ENCODE measurements around the gene LTB. TPM values are rescaled to one million over a fixed set of nuclear protein-coding genes. Genes with fewer than 3 reads are reported as not detected.

LTB gene
- total and polyA plus RNA-seq, 9 of the 15 experiments (the other 6 are each of a cell fraction or from before 2014, with no cell fraction given) = 0.07 to 0.51 TPM; not detected in 7

DNA sequence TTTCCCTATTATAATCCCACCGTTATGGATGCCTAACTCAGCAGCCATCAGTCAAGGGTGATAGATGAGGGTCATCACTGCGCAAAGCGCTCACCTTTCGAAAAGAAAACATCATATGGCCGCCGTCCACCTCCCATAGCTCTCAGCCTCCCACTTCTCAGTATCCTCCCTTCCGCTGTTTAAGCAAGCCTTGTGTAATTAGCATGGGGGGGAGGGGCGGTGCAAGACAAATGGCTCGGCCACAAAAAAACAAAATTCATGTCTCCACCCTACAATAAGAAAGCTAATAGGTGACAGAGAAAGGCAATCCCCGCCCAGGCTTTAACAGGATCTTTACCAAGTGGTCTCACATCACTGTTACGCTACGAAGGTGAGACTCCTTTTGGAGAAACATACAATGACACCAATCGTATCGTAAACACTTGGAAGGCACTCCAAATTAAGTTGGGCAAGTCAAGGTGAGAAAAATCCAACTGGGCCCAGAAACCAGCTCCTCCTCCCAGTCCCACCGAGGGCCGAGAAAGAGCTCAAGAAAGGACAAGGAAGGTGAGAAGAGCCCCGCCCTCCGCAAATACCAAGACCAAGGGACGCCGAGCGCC, 41.1 kb downstream of the LTB start (continued):
- TF ChIP-seq THRA (IDR thresholded peaks at IDR 0.05) (no peak), ZNF778 (CRISPR knock-in tag; IDR thresholded peaks at IDR 0.05) (no peak), LEF1 (IDR thresholded peaks at IDR 0.05) (peak; percentile 10; the same call in 1 of the 2 replicates), SNIP1 (IDR thresholded peaks at IDR 0.05; ENCODE audit: low read depth) (no peak), MYNN (IDR thresholded peaks at IDR 0.05) (no peak), MYNN (CRISPR knock-in tag; IDR thresholded peaks at IDR 0.05) (no peak), ZNF133 (CRISPR knock-in tag; IDR thresholded peaks at IDR 0.05) (no peak), ZNF197 (CRISPR knock-in tag; IDR thresholded peaks at IDR 0.05; ENCODE audit: low read depth) (no peak), MAX (CRISPR knock-in tag; IDR thresholded peaks at IDR 0.05) (no peak), ETS1 (conservative IDR thresholded peaks at IDR 0.05; ENCODE audit: control insufficient read depth, low read depth, low read length) (no peak), PTTG1 (tag; IDR thresholded peaks at IDR 0.05; ENCODE audit: low read depth) (no peak), ETV6 (IDR thresholded peaks at IDR 0.05; ENCODE audit: borderline replicate concordance in 1 of 2, low read depth in 2 of 2, low read length in 1 of 2) (no peak), ETV6 (CRISPR knock-in tag; IDR thresholded peaks at IDR 0.05; ENCODE audit: borderline replicate concordance) (no peak), FOSL1 (tag; conservative IDR thresholded peaks at IDR 0.05) (0 out of 2 replicates have a peak, but pooled peaks have one; percentile 24)
- TF ChIP-seq, protein P1, sequence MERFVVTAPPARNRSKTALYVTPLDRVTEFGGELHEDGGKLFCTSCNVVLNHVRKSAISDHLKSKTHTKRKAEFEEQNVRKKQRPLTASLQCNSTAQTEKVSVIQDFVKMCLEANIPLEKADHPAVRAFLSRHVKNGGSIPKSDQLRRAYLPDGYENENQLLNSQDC (CRISPR knock-in tag; IDR thresholded peaks at IDR 0.05) = 0 out of 2 replicates have a peak, but pooled peaks have one; percentile 3
- TF ChIP-seq, protein P2, sequence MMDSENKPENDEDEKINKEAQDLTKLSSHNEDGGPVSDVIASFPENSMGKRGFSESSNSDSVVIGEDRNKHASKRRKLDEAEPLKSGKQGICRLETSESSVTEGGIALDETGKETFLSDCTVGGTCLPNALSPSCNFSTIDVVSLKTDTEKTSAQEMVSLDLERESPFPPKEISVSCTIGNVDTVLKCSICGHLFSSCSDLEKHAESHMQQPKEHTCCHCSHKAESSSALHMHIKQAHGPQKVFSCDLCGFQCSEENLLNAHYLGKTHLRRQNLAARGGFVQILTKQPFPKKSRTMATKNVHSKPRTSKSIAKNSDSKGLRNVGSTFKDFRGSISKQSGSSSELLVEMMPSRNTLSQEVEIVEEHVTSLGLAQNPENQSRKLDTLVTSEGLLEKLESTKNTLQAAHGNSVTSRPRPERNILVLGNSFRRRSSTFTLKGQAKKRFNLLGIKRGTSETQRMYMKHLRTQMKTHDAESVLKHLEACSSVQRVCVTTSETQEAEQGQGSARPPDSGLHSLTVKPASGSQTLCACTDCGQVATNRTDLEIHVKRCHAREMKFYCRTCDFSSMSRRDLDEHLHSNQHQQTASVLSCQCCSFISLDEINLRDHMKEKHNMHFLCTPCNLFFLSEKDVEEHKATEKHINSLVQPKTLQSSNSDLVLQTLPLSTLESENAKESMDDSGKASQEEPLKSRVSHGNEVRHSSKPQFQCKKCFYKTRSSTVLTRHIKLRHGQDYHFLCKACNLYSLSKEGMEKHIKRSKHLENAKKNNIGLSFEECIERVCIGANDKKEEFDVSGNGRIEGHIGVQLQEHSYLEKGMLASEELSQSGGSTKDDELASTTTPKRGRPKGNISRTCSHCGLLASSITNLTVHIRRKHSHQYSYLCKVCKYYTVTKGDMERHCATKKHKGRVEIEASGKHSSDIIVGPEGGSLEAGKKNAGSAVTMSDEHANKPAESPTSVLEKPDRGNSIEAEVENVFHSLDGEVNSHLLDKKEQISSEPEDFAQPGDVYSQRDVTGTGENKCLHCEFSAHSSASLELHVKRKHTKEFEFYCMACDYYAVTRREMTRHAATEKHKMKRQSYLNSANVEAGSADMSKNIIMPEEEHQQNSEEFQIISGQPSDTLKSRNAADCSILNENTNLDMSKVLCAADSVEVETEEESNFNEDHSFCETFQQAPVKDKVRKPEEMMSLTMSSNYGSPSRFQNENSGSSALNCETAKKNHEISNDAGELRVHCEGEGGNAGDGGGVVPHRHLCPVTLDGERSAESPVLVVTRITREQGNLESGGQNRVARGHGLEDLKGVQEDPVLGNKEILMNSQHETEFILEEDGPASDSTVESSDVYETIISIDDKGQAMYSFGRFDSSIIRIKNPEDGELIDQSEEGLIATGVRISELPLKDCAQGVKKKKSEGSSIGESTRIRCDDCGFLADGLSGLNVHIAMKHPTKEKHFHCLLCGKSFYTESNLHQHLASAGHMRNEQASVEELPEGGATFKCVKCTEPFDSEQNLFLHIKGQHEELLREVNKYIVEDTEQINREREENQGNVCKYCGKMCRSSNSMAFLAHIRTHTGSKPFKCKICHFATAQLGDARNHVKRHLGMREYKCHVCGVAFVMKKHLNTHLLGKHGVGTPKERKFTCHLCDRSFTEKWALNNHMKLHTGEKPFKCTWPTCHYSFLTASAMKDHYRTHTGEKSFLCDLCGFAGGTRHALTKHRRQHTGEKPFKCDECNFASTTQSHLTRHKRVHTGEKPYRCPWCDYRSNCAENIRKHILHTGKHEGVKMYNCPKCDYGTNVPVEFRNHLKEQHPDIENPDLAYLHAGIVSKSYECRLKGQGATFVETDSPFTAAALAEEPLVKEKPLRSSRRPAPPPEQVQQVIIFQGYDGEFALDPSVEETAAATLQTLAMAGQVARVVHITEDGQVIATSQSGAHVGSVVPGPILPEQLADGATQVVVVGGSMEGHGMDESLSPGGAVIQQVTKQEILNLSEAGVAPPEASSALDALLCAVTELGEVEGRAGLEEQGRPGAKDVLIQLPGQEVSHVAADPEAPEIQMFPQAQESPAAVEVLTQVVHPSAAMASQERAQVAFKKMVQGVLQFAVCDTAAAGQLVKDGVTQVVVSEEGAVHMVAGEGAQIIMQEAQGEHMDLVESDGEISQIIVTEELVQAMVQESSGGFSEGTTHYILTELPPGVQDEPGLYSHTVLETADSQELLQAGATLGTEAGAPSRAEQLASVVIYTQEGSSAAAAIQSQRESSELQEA (IDR thresholded peaks at IDR 0.05; ENCODE audit: low read depth) = no peak
- TF ChIP-seq, protein P3, sequence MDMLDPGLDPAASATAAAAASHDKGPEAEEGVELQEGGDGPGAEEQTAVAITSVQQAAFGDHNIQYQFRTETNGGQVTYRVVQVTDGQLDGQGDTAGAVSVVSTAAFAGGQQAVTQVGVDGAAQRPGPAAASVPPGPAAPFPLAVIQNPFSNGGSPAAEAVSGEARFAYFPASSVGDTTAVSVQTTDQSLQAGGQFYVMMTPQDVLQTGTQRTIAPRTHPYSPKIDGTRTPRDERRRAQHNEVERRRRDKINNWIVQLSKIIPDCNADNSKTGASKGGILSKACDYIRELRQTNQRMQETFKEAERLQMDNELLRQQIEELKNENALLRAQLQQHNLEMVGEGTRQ (CRISPR knock-in tag; IDR thresholded peaks at IDR 0.05) = no peak

All from K562 (cell line).